DOHH2 (cell line): ENCODE results near the gene ARFGAP2.

Experiments used
- CTCF ChIP-seq: fragments of 200-600 bp; sonication (generic); IDR thresholded peaks from one replicate; pipeline ENCODE4 v1.5.1; 2014; ENCODE audit warnings: antibody characterized with exemption, mild to moderate bottlenecking, low read depth, low read length; ENCODE audit not compliant: poor library complexity, severe bottlenecking
- EZH2phosphoT487 ChIP-seq: fragments of 200-600 bp; sonication (generic); IDR thresholded peaks from 2 replicates; pipeline ENCODE4 v1.6.1; 2017; ENCODE audit warnings: borderline replicate concordance, mild to moderate bottlenecking, antibody characterized with exemption, low read length, moderate library complexity, mixed read lengths

- TF ChIP-seq CTCF (no peak), EZH2phosphoT487 (no peak)
Observed at GRCh38 chr11:47149782-47150181, 26.9 kb downstream of the ARFGAP2 start.
